ENCODE data around the gene B4GALT3. TPM values are rescaled to one million over a fixed set of nuclear protein-coding genes. Genes with fewer than 3 reads are reported as not detected.

The B4GALT3 gene
- polyA plus RNA-seq, 3 donors, result 41.4 to 47.2 (median 44.1) TPM

DNA sequence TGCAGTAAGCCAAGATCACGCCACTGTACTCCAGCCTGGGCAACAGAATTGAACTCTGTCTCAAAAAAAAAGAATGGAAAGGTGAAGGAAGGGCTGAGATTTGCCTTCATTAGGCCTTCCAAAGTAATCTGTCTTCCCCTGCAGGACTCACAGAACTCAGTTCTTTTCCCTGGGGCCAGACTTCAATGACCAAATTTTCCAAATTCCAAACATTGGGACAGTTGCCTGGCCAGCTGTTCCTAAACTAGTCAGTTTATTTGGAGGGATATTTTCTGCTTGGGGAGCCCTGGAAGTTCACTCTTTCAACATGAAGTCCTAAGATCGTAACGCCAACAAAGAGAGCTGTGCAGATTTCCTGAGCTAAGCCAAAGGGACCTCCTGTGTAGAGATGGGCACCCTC is 39.4 kb downstream of the B4GALT3 start:
- DNase-seq, result no peak

GRCh38 chr1:161133220-161133740 is 44.0 kb downstream of the B4GALT3 start:
- DNase-seq, result no peak

- DNase-seq, result peak; percentile 96
Measured at GRCh38 chr1:161132410-161133219, 44.7 kb downstream of the B4GALT3 start, which contains the start of gene DEDD. TSS of gene DEDD (minus strand) at chr1:161132667. CDS start at chr1:161124462, 8,205 bp downstream.

- peak; percentile 14 for DNase-seq
Measured at GRCh38 chr1:161131523-161132409, 45.5 kb downstream of the B4GALT3 start.

DNA sequence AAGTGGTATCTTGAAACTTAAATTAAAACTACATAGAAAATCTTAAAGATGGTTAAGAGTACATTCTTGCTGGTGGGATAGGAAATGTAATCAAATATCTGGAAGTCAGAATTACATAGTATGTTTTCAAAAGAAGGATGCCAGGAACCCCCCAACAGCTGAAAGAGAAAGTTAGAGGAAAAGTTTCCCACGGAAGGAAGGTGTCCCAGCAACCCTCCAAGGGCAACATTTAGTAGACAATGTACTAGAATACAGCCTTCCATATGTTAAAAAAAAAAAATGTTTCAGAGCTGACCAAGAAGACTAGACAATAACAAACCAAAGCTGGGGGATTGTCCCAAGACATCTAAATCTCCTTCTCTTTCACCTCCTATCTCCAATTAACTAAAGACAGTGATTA is 47.0 kb downstream of the B4GALT3 start:
- DNase-seq, result no peak

- DNase-seq, result no peak
Measured at GRCh38 chr1:161128591-161129420, 48.5 kb downstream of the B4GALT3 start.

DNA sequence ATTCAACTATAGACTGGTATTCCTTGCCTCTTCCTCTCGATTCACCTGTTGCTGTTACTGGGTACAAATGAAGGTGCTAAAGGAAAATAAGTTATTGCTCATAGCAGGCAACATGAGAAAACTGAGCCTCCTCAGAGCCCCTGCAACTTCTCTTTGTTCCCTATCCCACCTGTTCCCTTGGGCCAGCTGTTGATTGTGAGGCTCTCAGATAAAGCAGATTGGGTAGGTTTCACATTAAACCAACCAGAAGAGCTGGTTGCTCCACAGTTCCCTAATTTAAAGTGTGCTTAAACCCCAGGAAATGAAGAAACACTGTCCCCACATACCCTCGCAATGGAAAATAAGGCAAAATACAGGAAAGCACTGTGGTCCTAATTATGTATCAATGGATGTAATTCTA is 49.7 kb downstream of the B4GALT3 start:
- DNase-seq, result no peak

DNA sequence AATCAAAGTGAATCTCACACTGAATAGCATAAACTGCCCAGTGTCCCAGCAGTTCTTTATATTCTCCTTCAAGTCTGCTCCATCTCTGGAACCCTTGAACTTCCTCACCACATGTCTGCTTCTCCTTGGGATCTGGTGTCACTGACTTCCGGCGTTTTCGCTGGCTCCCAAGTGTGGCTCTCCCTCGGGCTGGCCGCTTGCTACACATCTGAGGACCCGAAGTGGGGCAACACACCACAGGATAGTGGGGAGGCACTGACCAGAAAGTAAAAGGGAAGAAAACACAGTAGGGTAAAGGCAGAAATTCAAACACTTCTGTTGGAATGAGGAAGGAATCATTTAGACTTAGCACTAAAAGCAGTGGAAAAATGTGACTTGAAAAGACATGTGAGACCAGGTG is 54.3 kb downstream of the B4GALT3 start:
- DNase-seq, result no peak

- no peak for DNase-seq
Measured at GRCh38 chr1:161121834-161122233, 55.5 kb downstream of the B4GALT3 start.

Other genes with a start within 250 kb of the B4GALT3 start
- gene ITLN2, start 222.7 kb downstream of the B4GALT3 start, polyA plus RNA-seq (ENCODE audit: insufficient read length in 3 of 3), result under 1 TPM in 1 of 3 donors, not detected in 2; 0.10 TPM
- 100 to 1,000 TPM in 1 of 3 donors, 10 to 100 TPM in 2; 79.3 to 103 (median 89.2) TPM for gene F11R, start 156.4 kb downstream of the B4GALT3 start, polyA plus RNA-seq (ENCODE audit: insufficient read length in 3 of 3)
- 10 to 100 TPM; 61.6 to 79.0 (median 67.7) TPM for gene TSTD1, start 138.5 kb downstream of the B4GALT3 start, polyA plus RNA-seq (ENCODE audit: insufficient read length in 3 of 3)
- 10 to 100 TPM; 59.2 to 64.1 (median 63.6) TPM for gene USF1, start 131.5 kb downstream of the B4GALT3 start, polyA plus RNA-seq (ENCODE audit: insufficient read length in 3 of 3)
- gene ARHGAP30, start 107.6 kb downstream of the B4GALT3 start, polyA plus RNA-seq (ENCODE audit: insufficient read length in 3 of 3), result 1 to 10 TPM; 1.9 to 2.8 (median 2.4) TPM
- gene NECTIN4, start 87.9 kb downstream of the B4GALT3 start, polyA plus RNA-seq (ENCODE audit: insufficient read length in 3 of 3), result 1 to 10 TPM; 3.9 to 4.8 (median 4.4) TPM
- 10 to 100 TPM; 17.1 to 20.3 (median 19.0) TPM for gene KLHDC9, start 79.1 kb downstream of the B4GALT3 start, polyA plus RNA-seq (ENCODE audit: insufficient read length in 3 of 3)
- 10 to 100 TPM; 68.8 to 96.1 (median 69.5) TPM for gene PFDN2, start 59.5 kb downstream of the B4GALT3 start, polyA plus RNA-seq (ENCODE audit: insufficient read length in 3 of 3)
- gene NIT1, start 59.4 kb downstream of the B4GALT3 start, polyA plus RNA-seq (ENCODE audit: insufficient read length in 3 of 3), result 10 to 100 TPM; 51.9 to 57.2 (median 55.1) TPM
- gene DEDD, start 44.8 kb downstream of the B4GALT3 start, polyA plus RNA-seq (ENCODE audit: insufficient read length in 3 of 3), result 10 to 100 TPM; 50.3 to 58.0 (median 57.8) TPM
- 100 to 1,000 TPM; 123 to 161 (median 140) TPM for gene UFC1, start 23.5 kb downstream of the B4GALT3 start, polyA plus RNA-seq (ENCODE audit: insufficient read length in 3 of 3)
- 10 to 100 TPM; 49.0 to 52.6 (median 52.5) TPM for gene USP21, start 18.0 kb downstream of the B4GALT3 start, polyA plus RNA-seq (ENCODE audit: insufficient read length in 3 of 3)
- 10 to 100 TPM; 38.3 to 58.6 (median 57.3) TPM for gene PPOX, start 11.1 kb downstream of the B4GALT3 start, polyA plus RNA-seq (ENCODE audit: insufficient read length in 3 of 3)
- under 1 TPM; 0.73 to 0.88 (median 0.86) TPM for gene ADAMTS4, start 21.5 kb upstream of the B4GALT3 start, polyA plus RNA-seq (ENCODE audit: insufficient read length in 3 of 3)
- gene NDUFS2, start 24.9 kb upstream of the B4GALT3 start, polyA plus RNA-seq (ENCODE audit: insufficient read length in 3 of 3), result 100 to 1,000 TPM; 189 to 208 (median 198) TPM
- 10 to 100 TPM in 2 of 3 donors, 1 to 10 TPM in 1; 9.8 to 13.9 (median 10.2) TPM for gene FCER1G, start 37.8 kb upstream of the B4GALT3 start, polyA plus RNA-seq (ENCODE audit: insufficient read length in 3 of 3)
- under 1 TPM in 1 of 3 donors, not detected in 2; 0.46 TPM for gene APOA2, start 46.1 kb upstream of the B4GALT3 start, polyA plus RNA-seq (ENCODE audit: insufficient read length in 3 of 3)
- gene TOMM40L, start 48.6 kb upstream of the B4GALT3 start, polyA plus RNA-seq (ENCODE audit: insufficient read length in 3 of 3), result 10 to 100 TPM; 14.3 to 16.5 (median 14.4) TPM
- gene NR1I3, start 60.7 kb upstream of the B4GALT3 start, polyA plus RNA-seq (ENCODE audit: insufficient read length in 3 of 3), result 1 to 10 TPM; 2.8 to 4.6 (median 3.2) TPM
- 1 to 10 TPM; 1.1 to 1.9 (median 1.8) TPM for gene PCP4L1, start 81.2 kb upstream of the B4GALT3 start, polyA plus RNA-seq (ENCODE audit: insufficient read length in 3 of 3)
- 1 to 10 TPM; 3.6 to 6.7 (median 4.2) TPM for gene MPZ, start 132.5 kb upstream of the B4GALT3 start, polyA plus RNA-seq (ENCODE audit: insufficient read length in 3 of 3)
- gene SDHC, start 136.9 kb upstream of the B4GALT3 start, polyA plus RNA-seq (ENCODE audit: insufficient read length in 3 of 3), result 100 to 1,000 TPM; 264 to 274 (median 266) TPM
- 10 to 100 TPM; 12.7 to 18.8 (median 13.2) TPM for gene CFAP126, start 190.4 kb upstream of the B4GALT3 start, polyA plus RNA-seq (ENCODE audit: insufficient read length in 3 of 3)

All from renal pelvis (tissue), 4 donors.